GM19043 (cell line): ENCODE measurements around the gene ZNF600.
"Not testable (repeated sequence)": the region's sequence is repeated elsewhere in the genome, so short reads cannot be mapped to it uniquely, and the experiment has no call there.

ENCODE experiments used
- ATAC-seq: cut with Tn5 transposase; IDR thresholded peaks from one replicate; pipeline ENCODE4 v1.9.1; 2021; ENCODE audit warnings: low read depth; ENCODE audit not compliant: unreplicated experiment

ZNF600 gene

DNA sequence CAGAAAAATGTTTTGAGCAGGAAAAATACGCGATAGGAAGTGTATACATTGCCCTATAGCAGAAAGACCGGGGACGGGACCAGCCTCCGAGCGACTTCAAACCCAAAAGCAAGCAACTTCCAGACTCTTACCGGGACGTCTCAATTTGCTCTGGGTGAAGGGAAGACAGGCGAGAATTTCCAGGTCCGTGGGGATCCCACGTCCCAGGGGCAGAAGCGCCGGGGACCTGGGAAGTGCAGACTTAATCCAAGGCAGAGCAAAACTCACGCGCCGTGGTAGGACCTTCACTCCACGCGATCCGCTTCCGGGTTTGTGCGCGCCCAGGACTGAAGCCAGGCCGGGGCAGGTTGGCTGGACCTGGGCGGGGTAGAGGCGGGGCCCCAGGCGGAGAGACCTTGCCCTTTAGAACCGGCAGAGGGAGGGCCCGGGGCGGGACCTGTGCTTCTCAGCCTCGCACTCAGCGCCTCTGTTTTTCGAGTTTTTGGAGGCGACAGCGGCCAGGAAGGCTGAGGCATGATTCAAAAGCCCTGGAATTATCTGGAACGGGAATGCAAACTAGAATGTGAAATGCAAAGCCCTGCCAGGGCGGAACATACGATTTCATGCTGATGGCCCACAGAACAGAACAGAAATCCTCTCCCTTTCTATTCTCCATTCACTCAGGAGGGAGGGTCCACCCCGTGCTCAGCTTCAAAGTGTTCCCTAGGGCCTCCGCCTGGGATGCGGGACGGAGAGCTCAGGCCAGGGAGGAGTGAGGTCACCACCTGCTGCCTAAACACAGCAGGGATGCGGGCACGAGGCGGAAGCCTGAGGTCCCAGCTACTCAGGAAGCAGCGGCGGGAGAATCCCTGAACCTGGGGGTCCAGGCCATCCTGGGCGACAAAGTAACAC lies at the start of gene ZNF600:
TSS of gene ZNF600 (minus strand) at position 328 of the 891 bp plus-strand sequence. CDS start 7,903 bp downstream, outside the sequence.
- ATAC-seq, result peak; percentile 87

DNA sequence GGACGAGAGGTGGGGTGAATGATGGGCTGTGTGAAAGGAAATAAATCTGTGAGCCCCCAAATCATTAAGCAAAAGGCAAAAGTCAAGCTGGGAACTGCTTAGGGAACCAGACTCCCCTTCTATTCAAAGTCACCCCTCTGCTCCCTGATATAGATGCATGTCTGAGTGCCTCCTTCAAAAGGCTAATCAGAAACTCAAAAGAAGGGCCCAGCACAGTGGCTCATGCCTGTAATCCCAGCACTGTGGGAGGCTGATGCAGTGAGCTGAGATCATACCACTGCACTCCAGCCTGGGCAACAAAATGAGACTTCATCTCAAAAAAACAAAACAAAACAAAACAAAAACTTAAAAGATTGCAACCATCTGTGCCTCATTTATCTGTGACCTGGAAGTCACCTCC lies 47.7 kb upstream of the ZNF600 start:
- ATAC-seq, result not testable (repeated sequence)

DNA sequence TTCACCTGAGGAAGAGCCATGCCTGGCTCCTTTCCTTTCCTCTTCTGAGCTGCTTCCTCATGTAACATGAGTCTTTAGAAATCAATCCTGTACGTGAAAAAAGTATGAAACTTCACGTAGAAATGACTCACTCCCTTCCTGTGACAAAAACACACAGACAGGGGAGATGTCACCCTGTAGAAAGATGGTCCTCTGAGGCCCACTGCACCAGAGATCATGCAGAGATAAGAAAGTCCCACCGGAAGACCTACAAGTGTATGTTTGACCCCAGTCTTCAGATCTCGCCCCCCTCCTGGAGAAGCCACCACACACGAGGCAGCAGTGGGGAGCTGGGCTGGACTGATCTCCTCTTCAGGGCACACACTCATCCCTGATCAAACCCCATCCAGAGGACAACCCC lies 47.0 kb upstream of the ZNF600 start:
- not testable (repeated sequence) for ATAC-seq

DNA sequence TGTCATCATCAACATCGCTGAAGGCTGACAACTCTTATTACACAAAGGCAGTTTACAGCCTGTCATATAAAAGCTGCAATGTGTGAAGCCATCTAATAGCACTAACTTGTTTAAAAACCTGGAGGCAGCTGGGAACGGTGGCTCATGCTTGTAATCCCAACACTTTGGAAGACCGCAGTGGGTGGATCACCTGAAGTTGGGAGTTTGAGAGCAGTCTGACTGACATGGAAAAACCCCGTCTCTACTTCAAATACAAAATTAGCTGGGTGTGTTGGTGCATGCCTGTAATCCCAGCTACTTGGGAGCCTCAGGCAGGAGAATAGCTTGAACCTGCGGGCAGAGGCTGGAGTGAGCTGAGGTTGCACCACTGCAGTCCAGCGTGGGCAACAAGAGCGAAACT lies 43.3 kb upstream of the ZNF600 start:
- not testable (repeated sequence) for ATAC-seq

DNA sequence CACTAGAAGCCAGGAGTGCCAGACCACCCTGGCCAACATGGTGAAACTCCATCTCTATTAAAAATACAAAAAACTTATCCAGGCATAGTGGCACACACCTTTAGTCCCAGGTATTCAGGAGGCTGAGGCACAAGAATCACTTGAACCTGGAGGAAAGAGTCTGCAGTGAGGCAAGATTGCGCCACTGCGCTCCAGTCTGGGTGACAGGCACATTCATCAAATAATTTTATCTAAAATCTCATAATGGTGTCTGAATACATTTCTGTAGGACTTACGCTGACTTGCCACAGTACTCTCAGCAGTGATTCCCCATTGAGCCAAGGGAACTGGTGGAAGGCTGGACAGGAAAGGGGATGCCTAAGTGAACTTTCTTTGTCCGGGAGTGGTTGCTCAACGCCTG lies 39.2 kb upstream of the ZNF600 start:
- no peak for ATAC-seq

DNA sequence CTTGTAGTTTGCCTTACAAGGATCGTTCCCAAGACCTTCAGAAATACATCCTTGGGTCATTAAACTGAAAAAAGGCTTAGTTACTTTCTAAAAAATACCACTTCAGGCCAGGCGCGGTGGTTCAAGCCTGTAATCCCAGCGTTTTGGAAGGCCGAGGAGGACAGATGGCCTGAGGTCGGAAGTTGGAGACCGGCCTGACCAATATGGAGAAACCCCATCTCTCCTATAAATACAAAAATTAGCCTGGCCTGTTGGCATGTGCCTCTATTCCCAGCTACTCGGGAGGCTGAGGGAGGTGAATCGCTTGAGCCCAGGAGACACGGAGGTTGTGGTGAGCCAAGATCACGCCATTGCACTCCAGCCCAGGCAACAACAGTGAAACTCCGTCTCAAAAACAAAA lies 37.1 kb upstream of the ZNF600 start:
- ATAC-seq, result no peak

DNA sequence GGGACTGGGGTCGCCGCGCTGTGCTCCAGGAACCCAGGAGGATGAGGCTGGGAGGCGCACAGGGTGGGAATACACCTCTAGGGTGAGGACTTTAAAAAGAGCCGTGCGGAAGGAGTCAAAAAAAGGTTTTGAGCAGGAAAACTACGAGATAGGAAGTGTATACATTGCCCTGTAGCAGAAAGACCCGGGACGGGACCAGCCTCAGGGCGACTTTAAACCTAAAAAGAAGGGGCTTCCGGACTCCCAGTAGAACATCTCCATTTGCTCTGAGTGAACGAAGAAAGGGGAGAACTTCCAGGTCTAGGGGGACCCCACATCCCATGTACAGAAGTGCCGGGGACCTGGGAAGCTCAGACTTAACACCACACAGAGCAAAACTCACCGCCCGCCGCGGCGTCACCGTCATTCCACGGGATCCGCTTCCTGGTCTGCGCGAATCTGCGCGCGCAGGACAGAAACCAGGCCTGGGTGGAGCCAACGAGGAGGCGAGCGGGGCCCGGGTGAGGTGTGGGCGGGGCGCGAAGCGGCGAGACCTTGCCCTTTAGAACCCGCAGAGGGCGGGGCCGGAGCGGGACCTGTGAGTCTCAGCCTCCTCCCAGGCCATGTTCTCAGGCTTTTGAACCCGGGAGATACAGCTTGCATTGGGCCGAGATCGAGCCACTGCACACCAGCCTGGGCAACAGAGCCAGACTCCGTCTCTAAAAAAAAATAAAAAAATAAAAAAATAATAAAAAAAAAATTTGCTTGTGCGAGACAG lies 34.8 kb upstream of the ZNF600 start, which contains the start of gene ZNF28:
TSS of gene ZNF28 (minus strand) at position 430 of the 757 bp plus-strand sequence. CDS start 3,675 bp downstream, outside the sequence.
- ATAC-seq, result peak; percentile 94

DNA sequence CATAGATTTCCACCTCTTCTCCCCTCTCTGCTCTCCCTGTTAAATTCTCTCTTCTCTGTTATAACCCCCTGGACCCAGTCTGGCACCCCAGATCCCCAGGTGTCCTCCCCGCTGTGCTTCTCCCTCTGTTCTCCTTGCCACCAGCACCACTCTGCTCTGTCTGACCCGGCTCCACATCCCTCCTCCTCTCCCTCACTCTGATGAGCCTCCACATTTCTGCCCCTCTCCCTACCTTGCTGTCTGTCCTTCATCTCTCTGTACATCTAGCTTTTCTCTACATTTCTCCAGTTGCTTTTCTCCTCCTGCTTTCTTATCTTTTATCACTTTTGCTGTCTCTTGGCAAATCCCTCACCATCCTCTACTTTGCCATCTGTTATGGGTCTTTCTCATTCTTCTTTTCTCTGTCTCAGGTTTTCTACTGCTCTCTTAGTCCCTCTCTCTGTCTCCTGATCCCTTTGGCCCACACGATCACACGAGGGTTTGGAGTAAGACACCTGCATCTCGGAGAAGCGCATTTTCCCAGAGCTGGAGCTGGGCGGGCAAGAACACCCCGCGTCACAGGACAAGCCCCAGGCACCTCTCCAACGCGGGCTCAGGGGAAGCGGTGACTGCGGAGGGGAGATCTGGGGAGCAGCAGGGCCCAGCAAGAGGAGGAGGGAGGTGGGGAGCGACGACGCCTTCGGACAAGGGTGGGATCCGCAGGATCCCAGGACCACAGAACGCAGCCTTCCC lies 34.0 kb upstream of the ZNF600 start:
- not testable (repeated sequence) for ATAC-seq

DNA sequence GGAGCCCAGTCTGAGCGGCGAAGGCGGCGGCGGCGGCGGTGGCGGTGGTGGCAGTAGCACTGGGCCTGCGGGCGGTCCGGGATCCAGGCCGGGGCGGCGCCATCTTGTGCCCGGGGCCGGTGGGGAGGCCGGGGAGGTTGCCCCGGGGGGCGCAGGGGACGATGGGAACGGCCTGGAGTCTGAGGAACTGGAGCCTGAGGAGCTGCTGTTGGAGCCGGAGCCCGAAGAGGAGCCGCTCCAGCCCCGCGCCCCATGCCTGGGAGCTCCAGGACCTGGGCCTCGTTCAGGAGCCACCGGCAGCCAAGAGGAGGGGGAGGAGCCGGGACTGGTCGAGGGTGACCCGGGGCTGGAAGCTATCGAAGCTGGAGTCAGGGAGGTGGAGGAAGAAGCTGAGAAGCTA lies 23.2 kb upstream of the ZNF600 start:
- ATAC-seq, result no peak

DNA sequence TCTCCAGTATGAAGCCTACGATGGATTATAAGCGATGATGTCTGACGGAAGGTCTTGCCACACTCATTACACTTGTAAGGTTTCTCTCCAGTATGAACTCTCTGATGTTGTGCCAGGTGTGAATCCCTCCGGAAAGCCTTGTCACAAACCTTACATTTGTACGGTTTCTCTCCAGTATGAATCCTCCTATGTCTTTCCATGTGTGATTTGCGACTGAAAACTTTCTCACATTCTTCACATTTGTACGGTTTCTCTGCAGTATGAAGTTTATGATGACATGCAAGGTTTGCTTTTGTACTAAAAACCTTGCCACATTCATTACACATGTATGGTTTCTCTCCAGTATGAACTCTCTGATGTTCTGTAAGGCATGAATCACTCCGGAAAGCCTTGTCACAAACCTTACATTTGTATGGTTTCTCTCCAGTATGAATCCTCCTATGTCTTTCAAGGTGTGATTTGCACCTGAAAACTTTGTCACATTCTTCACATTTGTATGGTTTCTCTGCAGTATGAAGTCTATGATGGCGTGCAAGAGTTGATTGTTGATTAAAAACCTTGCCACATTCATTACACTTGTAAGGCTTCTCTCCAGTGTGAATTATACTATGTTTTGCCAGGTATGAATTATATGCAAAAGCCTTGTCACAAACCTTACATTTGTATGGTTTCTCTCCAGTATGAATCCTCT lies 13.5 kb upstream of the ZNF600 start:
- ATAC-seq, result not testable (repeated sequence)

DNA sequence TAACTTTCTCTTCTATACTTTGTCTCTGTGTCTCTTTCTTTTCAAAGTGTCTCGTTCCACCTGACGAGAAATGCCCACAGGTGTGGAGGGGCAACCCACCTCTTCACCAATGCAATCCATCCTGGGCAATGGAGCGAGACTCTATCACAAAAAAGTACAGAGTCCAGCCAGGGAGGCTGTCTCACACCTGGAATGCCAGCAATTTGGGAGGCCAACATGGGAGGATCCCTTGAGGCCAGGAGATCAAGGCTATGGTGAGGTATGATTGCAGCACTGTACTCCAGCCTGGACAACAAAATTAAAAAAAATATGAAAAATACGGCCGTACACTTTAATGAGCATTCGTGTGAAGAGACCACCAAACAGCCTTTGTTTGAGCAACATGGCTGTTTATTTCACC lies 2.8 kb upstream of the ZNF600 start:
- ATAC-seq, result no peak

DNA sequence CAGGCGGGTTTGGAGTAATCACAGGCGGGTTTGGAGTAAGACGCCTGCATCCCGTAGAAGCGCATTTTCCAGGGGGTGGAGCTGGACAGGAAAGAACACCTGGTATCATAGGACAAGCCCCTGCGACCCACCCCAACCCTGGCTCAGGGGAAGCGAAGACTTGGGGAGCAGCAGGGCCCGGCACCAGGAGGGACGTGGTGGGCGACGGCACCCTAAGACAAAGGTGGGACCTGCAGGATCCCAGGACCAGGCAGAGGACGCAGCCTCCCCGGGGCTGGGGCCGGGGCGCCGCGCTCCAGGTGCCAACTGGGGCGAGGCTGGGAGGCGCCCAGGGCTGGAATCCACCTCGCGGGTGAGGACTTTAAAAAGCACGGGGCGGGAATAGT lies 520 bp downstream of the ZNF600 start:
- ATAC-seq, result no peak

DNA sequence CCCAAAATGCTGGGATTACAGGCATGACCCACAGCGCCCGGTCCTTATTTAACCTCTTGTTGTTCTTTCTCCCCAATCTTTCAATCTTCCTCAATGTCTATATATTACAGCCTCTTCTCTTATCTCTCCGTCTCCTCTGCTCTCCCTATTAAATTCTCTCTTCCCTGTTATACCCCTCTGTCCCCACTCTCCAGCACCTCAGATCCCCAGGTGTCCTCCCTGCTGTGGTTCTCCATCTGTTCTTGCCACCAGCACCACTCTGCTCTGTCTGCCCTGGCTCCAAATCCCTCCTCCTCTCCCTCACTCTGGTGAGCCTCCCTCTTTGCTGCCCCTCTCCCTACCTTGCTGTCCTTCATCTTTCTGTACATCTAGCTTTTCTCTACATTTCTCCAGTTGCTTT lies 1.1 kb downstream of the ZNF600 start:
- no peak for ATAC-seq

DNA sequence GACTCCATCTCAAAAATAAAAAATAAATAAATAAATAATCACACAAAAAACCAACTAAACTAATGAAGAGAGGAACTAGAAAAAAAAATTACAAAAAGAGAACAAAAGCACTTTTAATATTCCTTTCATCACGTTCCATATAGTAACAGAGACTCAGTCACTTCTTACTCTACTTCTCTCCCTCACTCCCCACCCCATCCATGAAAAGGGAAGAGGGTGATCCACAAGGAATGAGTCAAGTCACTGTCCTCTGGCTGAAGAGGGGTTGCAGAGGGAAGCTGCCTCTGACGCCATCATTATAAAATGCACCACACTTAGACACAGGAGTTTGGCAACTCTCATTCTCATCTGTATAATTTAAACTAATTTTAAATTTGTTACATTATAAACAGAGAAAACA lies 3.7 kb downstream of the ZNF600 start:
- ATAC-seq, result not testable (repeated sequence)

DNA sequence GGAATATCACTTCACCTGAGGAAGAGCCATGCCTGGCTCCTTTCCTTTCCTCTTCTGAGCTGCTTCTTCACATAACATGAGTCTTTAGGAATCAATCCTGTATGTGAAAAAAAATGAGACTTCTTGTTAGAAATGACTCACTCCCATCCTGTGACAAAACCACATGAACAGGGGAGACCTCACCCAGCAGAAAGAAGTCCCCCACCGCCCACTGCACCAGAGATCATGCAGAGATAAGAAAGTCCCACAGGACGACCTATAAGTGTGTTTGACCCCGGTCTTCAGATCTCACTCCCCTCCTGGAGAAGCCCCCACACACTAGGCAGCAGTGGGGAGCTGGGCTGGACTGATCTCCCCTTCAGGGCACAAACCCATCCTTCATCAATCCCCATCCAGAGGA lies 7.8 kb downstream of the ZNF600 start:
- ATAC-seq, result no peak

DNA sequence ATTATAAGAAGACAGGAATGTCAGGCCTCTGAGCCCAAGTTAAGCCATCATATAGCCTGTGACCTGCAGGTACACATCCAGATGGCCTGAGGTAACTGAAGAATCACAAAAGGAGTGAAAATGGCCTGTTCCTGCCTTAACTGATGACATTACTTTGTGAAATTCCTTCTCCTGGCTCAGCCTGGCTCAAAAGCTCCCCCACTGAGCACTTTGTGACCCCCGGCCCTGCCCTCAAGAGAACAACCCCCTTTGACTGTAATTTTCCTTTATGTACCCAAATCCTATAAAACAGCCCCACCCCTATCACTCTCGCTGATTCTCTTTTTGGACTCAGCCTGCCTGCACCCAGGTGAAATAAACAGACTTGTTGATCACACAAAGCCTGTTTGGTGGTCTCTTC lies 30.1 kb downstream of the ZNF600 start:
- not testable (repeated sequence) for ATAC-seq

DNA sequence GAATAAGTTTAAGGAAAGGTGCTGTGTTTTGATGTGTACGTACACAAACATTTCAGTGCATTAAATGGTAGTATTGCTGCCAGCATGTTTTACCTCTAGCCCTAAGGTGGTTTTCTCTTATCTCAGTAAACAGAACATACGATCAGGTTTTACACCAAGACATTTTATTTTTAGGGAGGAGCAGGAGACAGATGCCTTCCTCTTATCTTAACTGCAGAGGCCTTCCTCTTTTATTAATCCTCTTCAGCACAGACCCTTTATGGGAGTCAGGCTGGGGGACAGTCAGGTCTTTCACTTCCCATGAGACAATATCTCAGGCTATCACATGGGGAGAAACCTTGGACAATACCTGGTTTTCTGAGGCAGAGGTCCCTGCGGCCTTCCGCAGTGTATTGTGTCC lies 36.8 kb downstream of the ZNF600 start:
- no peak for ATAC-seq

DNA sequence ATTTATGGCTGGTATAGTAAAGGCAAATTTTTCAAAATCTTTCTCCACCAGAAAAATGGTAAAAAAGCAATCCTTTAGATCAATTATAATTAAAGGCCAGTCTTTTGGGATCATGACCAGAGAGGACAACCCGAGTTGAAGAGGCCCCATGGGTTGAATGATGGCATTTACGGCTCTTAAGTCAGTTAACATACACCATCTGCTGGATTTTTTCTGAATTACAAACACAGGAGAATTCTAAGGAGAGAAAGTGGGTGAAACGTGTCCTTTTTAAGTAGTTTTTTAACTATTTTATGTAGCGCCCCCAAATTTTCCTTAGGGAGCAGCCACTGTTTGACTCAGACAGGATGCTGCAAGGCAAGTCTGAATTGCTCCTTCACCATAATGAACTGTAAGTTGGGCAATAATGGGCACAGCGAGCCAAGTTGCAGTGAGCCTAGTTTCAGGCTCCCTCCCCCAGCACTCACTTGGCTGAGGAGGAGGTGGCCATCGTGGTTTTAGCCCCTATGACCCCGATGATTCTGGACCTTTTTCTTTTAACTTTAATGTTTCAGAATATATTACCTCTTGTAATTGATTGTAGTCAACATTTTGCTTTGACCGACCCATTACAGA lies 38.1 kb downstream of the ZNF600 start:
- no peak for ATAC-seq

DNA sequence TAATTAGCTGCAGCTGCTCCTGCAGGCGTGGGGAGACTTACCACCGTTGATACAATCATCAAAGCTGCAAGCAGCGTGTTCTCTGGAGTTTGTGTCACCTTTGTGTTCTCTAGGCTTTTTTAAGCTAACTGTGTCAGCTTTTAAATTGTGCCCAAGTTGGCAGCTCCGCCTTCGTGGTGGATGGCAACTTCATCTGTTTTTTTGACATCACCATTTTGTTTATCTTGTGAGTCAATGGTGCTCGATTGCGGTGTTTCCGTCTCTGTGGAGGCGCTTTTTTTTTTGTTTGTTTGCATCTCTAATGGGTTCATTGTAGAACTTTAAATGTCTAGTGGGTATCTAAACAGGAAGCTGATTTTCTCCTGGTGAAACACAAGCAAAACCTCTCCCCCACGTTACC lies 40.7 kb downstream of the ZNF600 start:
- ATAC-seq, result not testable (repeated sequence)

DNA sequence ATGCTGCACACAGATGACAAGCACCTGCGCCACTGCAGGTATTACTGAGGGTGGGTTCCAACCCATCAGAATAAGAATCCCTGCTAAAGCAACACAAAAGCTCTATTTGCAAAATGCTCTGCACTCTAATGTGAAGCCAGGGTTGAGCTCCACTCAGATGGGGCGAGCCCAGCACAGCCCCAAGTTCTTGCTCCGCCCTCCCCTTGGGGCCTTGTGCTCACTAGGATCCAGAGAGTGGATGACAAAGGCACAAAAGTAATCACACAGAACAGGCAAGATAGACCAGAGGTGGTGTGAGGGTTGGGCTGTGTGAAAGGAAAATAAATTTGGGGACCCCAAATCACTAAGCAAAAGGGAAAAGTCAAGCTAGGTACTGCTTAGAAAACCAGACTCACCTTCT lies 43.5 kb downstream of the ZNF600 start:
- ATAC-seq, result no peak
